ENCODE results near the gene PIK3C2A.
A peak's percentile ranks its signal among the peaks of the same experiment; 100 is the strongest.

PIK3C2A gene

GRCh38 chr11:17161515-17161914, 46.3 kb downstream of the PIK3C2A start:
- peak; percentile 56 for DNase-seq

- no peak for DNase-seq
Measured at GRCh38 chr11:17159441-17159840, 48.3 kb downstream of the PIK3C2A start.
